IMR-90 (cell line): ENCODE data around the gene ADGRG3. TPM values are rescaled to one million over a fixed set of nuclear protein-coding genes. Genes with fewer than 3 reads are reported as not detected.

Source experiments
- ATAC-seq: fragments of 200-7000 bp; cut with Tn5 transposase; 2 replicates; pipeline ENCODE4 v1.9.1; 2020; ENCODE audit warnings: low read depth, mild to moderate bottlenecking, moderate library complexity
- BruUV-seq: library from RNA; stranded (reverse); fragments of 400-500 nt; replicated peaks from 2 replicates; lab custom pipeline; 2021; lab: Mats Ljungman, UMichigan
- CTCF ChIA-PET: fragments of 300-600 bp; formaldehyde crosslinking; extraction: SDS; loops from one replicate; lab custom pipeline; 2021; ENCODE audit warnings: antibody characterized with exemption; lab: Yijun Ruan, JAX
- POLR2A ChIA-PET: fragments of 300-600 bp; sonication (Branson Sonifier 250); formaldehyde crosslinking; loops from one replicate; lab custom pipeline; 2022; ENCODE audit warnings: antibody characterized with exemption; ENCODE audit not compliant: unreplicated experiment; lab: Charles Lee
- DNase-seq: peaks from one replicate; pipeline ENCODE4 v3.0.0; 2013
- H2AFZ ChIP-seq: replicated peaks from 2 replicates; pipeline ENCODE3; 2013; ENCODE audit warnings: low read length, mild to moderate bottlenecking; ENCODE audit not compliant: poor library complexity
- H2AK5ac ChIP-seq: 2 replicates; pipeline ENCODE4 v1.6.1; 2013; ENCODE audit warnings: low read depth, low read length, inconsistent platforms
- H2AK9ac ChIP-seq: replicated peaks from 2 replicates; pipeline ENCODE3; 2013; ENCODE audit warnings: mild to moderate bottlenecking, low read depth, low read length, moderate library complexity; ENCODE audit not compliant: poor library complexity
- H2BK120ac ChIP-seq: 2 replicates; pipeline ENCODE4 v1.6.1; 2013; ENCODE audit warnings: low read depth, low read length, inconsistent platforms
- H2BK15ac ChIP-seq: 3 replicates; pipeline ENCODE4 v1.6.1; 2013; ENCODE audit warnings: low read depth, low read length, inconsistent platforms
- H2BK20ac ChIP-seq: 2 replicates; pipeline ENCODE4 v1.6.1; 2013; ENCODE audit warnings: low read depth, mild to moderate bottlenecking, inconsistent platforms, low read length, moderate library complexity
- H2BK5ac ChIP-seq: 2 replicates; pipeline ENCODE4 v1.6.1; 2013; ENCODE audit warnings: mild to moderate bottlenecking, low read depth, low read length, inconsistent platforms; ENCODE audit not compliant: poor library complexity, severe bottlenecking
- H3K14ac ChIP-seq: replicated peaks from 2 replicates; pipeline ENCODE4 v1.6.1; 2013; ENCODE audit warnings: low read depth, low read length, inconsistent platforms
- H3K18ac ChIP-seq: 2 replicates; pipeline ENCODE4 v1.6.1; 2013; ENCODE audit warnings: low read depth, low read length, control low read depth
- H3K23ac ChIP-seq: 2 replicates; pipeline ENCODE4 v1.6.1; 2013; ENCODE audit warnings: low read depth, low read length, inconsistent platforms
- H3K27ac ChIP-seq: 2 replicates; pipeline ENCODE4 v1.5.1; 2013; ENCODE audit warnings: mild to moderate bottlenecking, control low read depth, low read length; ENCODE audit not compliant: insufficient read depth
- H3K27me3 ChIP-seq: 2 replicates; pipeline ENCODE4 v1.6.1; 2013; ENCODE audit warnings: low read length; ENCODE audit not compliant: control insufficient read depth, insufficient read depth
- H3K36me3 ChIP-seq: 2 replicates; pipeline ENCODE4 v1.6.1; 2013; ENCODE audit warnings: low read length, mixed read lengths; ENCODE audit not compliant: control insufficient read depth, insufficient read depth
- H3K4ac ChIP-seq: 2 replicates; pipeline ENCODE4 v1.6.1; 2013; ENCODE audit warnings: low read depth, low read length, inconsistent platforms
- H3K4me1 ChIP-seq: 2 replicates; pipeline ENCODE4 v1.6.1; 2013; ENCODE audit warnings: low read length, mixed read lengths; ENCODE audit not compliant: control insufficient read depth, insufficient read depth
- H3K4me2 ChIP-seq: 2 replicates; pipeline ENCODE4 v1.6.1; 2013; ENCODE audit warnings: low read depth, mild to moderate bottlenecking, control low read depth, low read length, moderate library complexity
- H3K4me3 ChIP-seq: 2 replicates; pipeline ENCODE4 v1.5.1; 2013; ENCODE audit warnings: low read depth, mild to moderate bottlenecking, control low read depth, low read length, moderate library complexity; ENCODE audit not compliant: insufficient read depth
- H3K56ac ChIP-seq: 2 replicates; pipeline ENCODE4 v1.6.1; 2013; ENCODE audit warnings: low read length, inconsistent platforms; ENCODE audit not compliant: insufficient read depth; ENCODE audit errors: extremely low read depth
- H3K79me1 ChIP-seq, 2 experiments: 2 replicates each; pipeline ENCODE4 v1.6.1; 2013; ENCODE audit warnings: low read length in 2 of 2, inconsistent platforms in 1 of 2, low read depth in 1 of 2
- H3K9ac ChIP-seq: 2 replicates; pipeline ENCODE4 v1.6.1; 2013; ENCODE audit warnings: low read depth, low read length, control low read depth
- H3K9me1 ChIP-seq: 2 replicates; pipeline ENCODE4 v1.6.1; 2013; ENCODE audit warnings: low read length, inconsistent platforms; ENCODE audit not compliant: insufficient read depth
- H3K9me3 ChIP-seq: 2 replicates; pipeline ENCODE4 v1.6.1; 2013; ENCODE audit warnings: low read length; ENCODE audit not compliant: control insufficient read depth, insufficient read depth
- H4K20me1 ChIP-seq: 2 replicates; pipeline ENCODE4 v1.6.1; 2013; ENCODE audit warnings: low read length, inconsistent platforms; ENCODE audit not compliant: insufficient read depth
- H4K5ac ChIP-seq: 2 replicates; pipeline ENCODE4 v1.6.1; 2013; ENCODE audit warnings: mild to moderate bottlenecking, low read depth, low read length, control low read depth
- H4K8ac ChIP-seq, 2 experiments: 2 replicates each; pipeline ENCODE4 v1.6.1; 2013; ENCODE audit warnings: low read depth in 2 of 2, low read length in 2 of 2, control low read depth in 1 of 2, inconsistent platforms in 1 of 2
- H4K91ac ChIP-seq: 2 replicates; pipeline ENCODE4 v1.6.1; 2013; ENCODE audit warnings: low read depth, low read length, inconsistent platforms; ENCODE audit not compliant: insufficient read depth
- BHLHE40 ChIP-seq: fragments of 150-350 bp; IDR thresholded peaks from 2 replicates; pipeline ENCODE4 v1.6.1; 2016; ENCODE audit warnings: mild to moderate bottlenecking, low read depth, low read length
- CEBPB ChIP-seq: IDR thresholded peaks from 2 replicates; pipeline ENCODE4 v1.6.1; 2012; ENCODE audit warnings: low read depth, low read length, improper control_type of control experiment
- CHD1 ChIP-seq: IDR thresholded peaks from 2 replicates; pipeline ENCODE4 v1.6.1; 2012; ENCODE audit warnings: low read depth, low read length, improper control_type of control experiment
- CTCF ChIP-seq: conservative IDR thresholded peaks from 2 replicates; pipeline ENCODE4 v1.5.1; 2012; ENCODE audit warnings: mild to moderate bottlenecking, low read depth, low read length, improper control_type of control experiment
- ELK1 ChIP-seq: fragments of 150-350 bp; IDR thresholded peaks from 2 replicates; pipeline ENCODE4 v1.6.1; 2016; ENCODE audit warnings: low read depth, mild to moderate bottlenecking, low read length, moderate library complexity, borderline replicate concordance
- FOS ChIP-seq: fragments of 150-350 bp; IDR thresholded peaks from 2 replicates; pipeline ENCODE4 v1.6.1; 2016; ENCODE audit warnings: low read depth, low read length
- MAFK ChIP-seq: IDR thresholded peaks from 2 replicates; pipeline ENCODE4 v1.6.1; 2012; ENCODE audit warnings: low read depth, low read length, improper control_type of control experiment
- MAZ ChIP-seq: IDR thresholded peaks from 2 replicates; pipeline ENCODE4 v1.6.1; 2012; ENCODE audit warnings: low read depth, mild to moderate bottlenecking, low read length, improper control_type of control experiment, moderate library complexity, borderline replicate concordance
- MXI1 ChIP-seq: IDR thresholded peaks from 2 replicates; pipeline ENCODE4 v1.6.1; 2012; ENCODE audit warnings: low read depth, mild to moderate bottlenecking, low read length, moderate library complexity, borderline replicate concordance
- RCOR1 ChIP-seq: IDR thresholded peaks from 2 replicates; pipeline ENCODE4 v1.6.1; 2012; ENCODE audit warnings: mild to moderate bottlenecking, low read length, improper control_type of control experiment; ENCODE audit not compliant: insufficient replicate concordance
- RFX5 ChIP-seq: IDR thresholded peaks from 2 replicates; pipeline ENCODE4 v1.8.0; 2012; ENCODE audit warnings: low read depth, mild to moderate bottlenecking, low read length, moderate library complexity
- SMC3 ChIP-seq: fragments of 150-350 bp; IDR thresholded peaks from 2 replicates; pipeline ENCODE4 v1.6.1; 2016; ENCODE audit warnings: low read depth, mild to moderate bottlenecking, antibody characterized with exemption, low read length, moderate library complexity
- WGBS, 2 experiments: methylation state at CpG; one replicate each; pipeline versions ENCODE4 v1.1.5 to v1.1.7; 2013; ENCODE audit warnings: missing lambda C conversion rate in 2 of 2; ENCODE audit not compliant: insufficient read length in 1 of 2; ENCODE audit errors: extremely low coverage in 2 of 2; 5-methylcytosine and 5-hydroxymethylcytosine counted together
- dilution Hi-C: fragments of 300-500 bp; cut with HindIII; formaldehyde crosslinking; loops from one replicate; pipeline ENCODE4 v1.14.3; 2018; ENCODE audit warnings: low sequenced_read_pairs; ENCODE audit not compliant: unreplicated experiment
- in situ Hi-C: fragments of 300-500 bp; cut with MboI; formaldehyde crosslinking; loops from 3 replicates; pipeline ENCODE4 v1.14.3; 2019; ENCODE audit warnings: low sequenced_read_pairs, inconsistent platforms, mixed read lengths
- intact Hi-C: fragments of 100-400 bp; cut with micrococcal nuclease; formaldehyde crosslinking; loops from 2 replicates; pipeline ENCODE4 v1.10.0; 2022
- polyA plus RNA-seq, 3 experiments: library from polyadenylated mRNA; depleted of rRNA; stranded (reverse); fragments of >200 nt; gene quantifications; 2 replicates each; pipeline ENCODE4 v1.2.3, GENCODE V29; 2012; ENCODE audit warnings: low replicate concordance in 1 of 3
- total RNA-seq: library from RNA; depleted of rRNA; stranded (reverse); fragments of >200 nt; gene quantifications from 2 replicates; pipeline ENCODE4 v1.2.3, GENCODE V29; 2012
- TF ChIP-seq, protein P1 (sequence below): fragments of 150-350 bp; IDR thresholded peaks from 2 replicates; pipeline ENCODE4 v1.6.1; 2017; ENCODE audit warnings: mild to moderate bottlenecking, antibody characterized with exemption, low read length, low read depth

The ADGRG3 gene
- total and polyA plus RNA-seq, 2 of the 4 experiments (the other 2 are of a cell fraction): not detected

DNA sequence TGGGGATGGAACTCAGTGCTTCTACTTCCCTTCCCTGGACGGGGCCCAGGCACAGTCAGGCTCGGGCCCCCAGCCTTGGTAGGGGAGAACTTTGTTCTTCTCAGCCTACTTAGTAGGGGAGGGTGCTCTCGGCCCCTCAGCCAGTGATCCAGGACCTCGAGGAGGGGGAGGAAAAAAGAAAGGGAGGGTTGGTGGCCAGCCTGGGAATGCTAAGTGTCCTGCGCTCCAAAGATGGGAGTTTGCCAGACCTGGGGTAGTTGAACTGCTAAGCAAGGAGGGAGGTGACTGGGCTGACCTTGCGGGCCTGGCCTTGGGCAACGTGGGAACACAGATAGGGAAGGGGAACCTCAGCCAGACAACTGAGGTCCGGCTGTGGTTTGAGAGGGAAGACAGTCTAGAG, 27.5 kb upstream of the ADGRG3 start:
- WGBS, 2 experiments: 100% methylated on average over 1 of the region's 8 CpGs; no CpG with 5 or more reads in 1 of the 2 experiments
- Histone ChIP-seq H2BK15ac (no peak overlapping the region), H3K9me3 (no peaks in the 10 kb centered on the region), H2AK5ac (0 out of 2 replicates have a peak overlapping the region, but pooled peaks have one; percentile 26), H4K91ac (no peak overlapping the region), H3K27ac (no peak overlapping the region), H3K23ac (no peak overlapping the region), H2BK5ac (no peak overlapping the region), H2AK9ac (no peak overlapping the region), H3K36me3 (no peaks in the 10 kb centered on the region), H4K20me1 (no peaks in the 10 kb centered on the region), H3K27me3 (peaks cover 16% of the 10 kb centered on the region), H4K8ac (no peak overlapping the region), H3K4me3 (no peak overlapping the region), H2BK120ac (no peak overlapping the region), H3K4ac (no peak overlapping the region), H3K9me1 (peaks cover 17% of the 10 kb centered on the region), H3K9ac (no peak overlapping the region), H2AFZ (no peak overlapping the region), H2BK20ac (no peak overlapping the region), H4K5ac (no peak overlapping the region), H3K4me2 (no peak overlapping the region), H3K18ac (no peak overlapping the region), H3K56ac (no peak overlapping the region), H3K14ac (no peak overlapping the region), H3K4me1 (peaks cover 8% of the 10 kb centered on the region), H3K79me1 (no peaks in the 10 kb centered on the region)
- in situ Hi-C loops (loop anchor here (5.0 kb wide), 1 partner anchor 38 kb away; no protein-coding TSS in a partner anchor), intact Hi-C loops (loop anchor here (10.0 kb wide), 1 partner anchor 364 kb away; the partner anchor contains the start of genes USB1 and ZNF319), dilution Hi-C loops (no loop called here)
- no TSS peak for BruUV-seq
- CTCF ChIA-PET: no interaction called here
- POLR2A ChIA-PET: no interaction called here
- no peak for TF ChIP-seq BHLHE40
- TF ChIP-seq FOS: no peak
- TF ChIP-seq RCOR1: no peak
- TF ChIP-seq, protein P1, sequence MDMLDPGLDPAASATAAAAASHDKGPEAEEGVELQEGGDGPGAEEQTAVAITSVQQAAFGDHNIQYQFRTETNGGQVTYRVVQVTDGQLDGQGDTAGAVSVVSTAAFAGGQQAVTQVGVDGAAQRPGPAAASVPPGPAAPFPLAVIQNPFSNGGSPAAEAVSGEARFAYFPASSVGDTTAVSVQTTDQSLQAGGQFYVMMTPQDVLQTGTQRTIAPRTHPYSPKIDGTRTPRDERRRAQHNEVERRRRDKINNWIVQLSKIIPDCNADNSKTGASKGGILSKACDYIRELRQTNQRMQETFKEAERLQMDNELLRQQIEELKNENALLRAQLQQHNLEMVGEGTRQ: no peak
- TF ChIP-seq MXI1: no peak
- TF ChIP-seq SMC3: no peak
- no peak for TF ChIP-seq MAFK
- TF ChIP-seq CTCF: no peak
- no peak for TF ChIP-seq ELK1
- no peak for TF ChIP-seq CHD1
- no peak for TF ChIP-seq MAZ
- TF ChIP-seq CEBPB: no peak
- TF ChIP-seq RFX5: no peak
- no peak for DNase-seq
- no peak for ATAC-seq
